CD4-positive, alpha-beta T cell (primary cell): ENCODE measurements around the gene PIAS2. TPM values are rescaled to one million over a fixed set of nuclear protein-coding genes. Genes with fewer than 3 reads are reported as not detected.

Source experiments
- ATAC-seq: fragments of 200-7000 bp; cut with Tn5 transposase; one replicate; pipeline ENCODE4 v1.10.0; 2022; ENCODE audit warnings: mild to moderate bottlenecking; ENCODE audit not compliant: poor library complexity
- CTCF ChIA-PET: fragments of 350-600 bp; sonication (Branson Sonifier 250); formaldehyde crosslinking; loops from one replicate; lab custom pipeline; 2021; ENCODE audit warnings: antibody characterized with exemption, inconsistent platforms; lab: Charles Lee
- POLR2A ChIA-PET: fragments of 350-600 bp; sonication (Branson Sonifier 250); formaldehyde crosslinking; loops from one replicate; lab custom pipeline; 2021; ENCODE audit warnings: antibody characterized with exemption, inconsistent platforms; lab: Charles Lee
- DNase-seq, 14 experiments: peaks; one replicate each; pipeline ENCODE4 v3.0.0-alpha.2; 2013 to 2020; ENCODE audit warnings: mixed read lengths in 2 of 14
- H3K27ac ChIP-seq, 2 donors: one replicate each; pipeline versions ENCODE4 v1.5.1 to v1.7.0; 2013; ENCODE audit warnings: low read length in 2 of 2, low read depth in 1 of 2, mild to moderate bottlenecking in 1 of 2
- H3K27me3 ChIP-seq, 2 experiments: 1 replicate in 1 of 2; 2 replicates in 1 of 2; pipeline versions ENCODE4 v1.6.1 to v1.7.0; 2013; ENCODE audit warnings: low read length in 2 of 2, control low read depth in 1 of 2, mild to moderate bottlenecking in 1 of 2, moderate library complexity in 1 of 2; ENCODE audit not compliant: insufficient read depth in 2 of 2, control insufficient read depth in 1 of 2
- H3K36me3 ChIP-seq: one replicate; pipeline ENCODE4 v1.6.1; 2013; ENCODE audit warnings: low read length, control low read depth; ENCODE audit not compliant: insufficient read depth
- H3K4me1 ChIP-seq: one replicate; pipeline ENCODE4 v1.6.1; 2013; ENCODE audit warnings: low read length, control low read depth; ENCODE audit not compliant: insufficient read depth
- H3K4me3 ChIP-seq: one replicate; pipeline ENCODE4 v1.5.1; 2013; ENCODE audit warnings: mild to moderate bottlenecking, low read length, moderate library complexity
- H3K9me3 ChIP-seq, 2 experiments: 1 replicate in 1 of 2; 2 replicates in 1 of 2; pipeline versions ENCODE4 v1.6.1 to v1.7.0; 2013; ENCODE audit warnings: low read length in 2 of 2, mild to moderate bottlenecking in 2 of 2, control low read depth in 1 of 2, moderate library complexity in 1 of 2; ENCODE audit not compliant: control insufficient read depth in 1 of 2, insufficient read depth in 1 of 2
- H3K27ac Mint-ChIP-seq: one replicate; pipeline ENCODE4 v1.8.0; 2020; ENCODE audit warnings: mixed read lengths
- H3K27me3 Mint-ChIP-seq: one replicate; pipeline ENCODE4 v1.8.0; 2021; ENCODE audit warnings: mixed read lengths
- H3K36me3 Mint-ChIP-seq: one replicate; pipeline ENCODE4 v1.8.0; 2021; ENCODE audit warnings: low read depth, mixed read lengths
- H3K4me1 Mint-ChIP-seq: one replicate; pipeline ENCODE4 v1.8.0; 2021; ENCODE audit warnings: low read depth, mixed read lengths
- H3K4me3 Mint-ChIP-seq: one replicate; pipeline ENCODE4 v1.8.0; 2020; ENCODE audit warnings: mild to moderate bottlenecking, mixed read lengths
- H3K9me3 Mint-ChIP-seq: one replicate; pipeline ENCODE4 v1.8.0; 2020; ENCODE audit warnings: mixed read lengths
- CTCF ChIP-seq: fragments of 200-600 bp; IDR thresholded peaks from one replicate; pipeline ENCODE4 v1.8.0; 2022; ENCODE audit warnings: antibody characterized with exemption, mild to moderate bottlenecking
- intact Hi-C, 2 experiments: fragments of 100-400 bp; cut with DNase I in 1 of 2; cut with micrococcal nuclease in 1 of 2; formaldehyde crosslinking; loops; one replicate each; pipeline versions ENCODE4 v1.15.1 to v1.9.0; 2023 to 2025; cut with DNase I, micrococcal nuclease
- total RNA-seq, 174 experiments: library from RNA in 2 of 174; stranded (reverse) in 2 of 174; gene quantifications; one replicate each; pipeline ENCODE4 v1.2.3 and lab custom pipeline; 2021 to 2026

PIAS2 gene
- total RNA-seq, 2 experiments from 2014 or later: 32.0 to 36.3 TPM

GRCh38 chr18:46892842-46893241 is 24.5 kb downstream of the PIAS2 start:
- peaks cover 94% of the 10 kb centered on the region for H3K36me3 Mint-ChIP-seq
- TF ChIP-seq CTCF: no peak
- H3K4me3 ChIP-seq: no peak overlapping the region
- no peaks in the 10 kb centered on the region for H3K27me3 Mint-ChIP-seq
- peaks cover 7% of the 10 kb centered on the region for H3K9me3 Mint-ChIP-seq
- peaks cover 6 to 16% of the 10 kb centered on the region in 2 experiments for H3K9me3 ChIP-seq
- peaks cover 59% of the 10 kb centered on the region for H3K4me1 Mint-ChIP-seq
- H3K27ac ChIP-seq: no peak overlapping the region
- no peak overlapping the region for H3K27ac Mint-ChIP-seq
- no peak for DNase-seq
- ATAC-seq: no peak
- no peaks in the 10 kb centered on the region for H3K27me3 ChIP-seq
- H3K4me1 ChIP-seq: no peaks in the 10 kb centered on the region
- ChIA-PET POLR2A (no interaction called here), CTCF (no interaction called here)
- intact Hi-C loops: no loop called here
- H3K4me3 Mint-ChIP-seq: peak overlapping the region; percentile 16
- H3K36me3 ChIP-seq: peaks cover 20% of the 10 kb centered on the region

- no peak overlapping the region for H3K4me3 Mint-ChIP-seq
- CTCF ChIA-PET: interaction anchor here (0.6 kb wide), 1 partner anchor 15 kb away, joined by 3 read pairs; no protein-coding TSS in a partner anchor
Observed at GRCh38 chr18:46891742-46892214, 25.5 kb downstream of the PIAS2 start.

GRCh38 chr18:46888965-46889364 is 28.3 kb downstream of the PIAS2 start:
- Mint-ChIP-seq H3K4me1 (peaks cover 42% of the 10 kb centered on the region), H3K36me3 (peaks cover 84% of the 10 kb centered on the region), H3K27ac (no peak overlapping the region), H3K9me3 (peaks cover 7% of the 10 kb centered on the region), H3K4me3 (no peak overlapping the region), H3K27me3 (no peaks in the 10 kb centered on the region)
- H3K9me3 ChIP-seq: peaks cover 9 to 16% of the 10 kb centered on the region in 2 experiments
- POLR2A ChIA-PET: no interaction called here
- peaks cover 20% of the 10 kb centered on the region for H3K36me3 ChIP-seq
- no peaks in the 10 kb centered on the region for H3K4me1 ChIP-seq
- intact Hi-C loops: no loop called here
- no peak for DNase-seq
- no peak overlapping the region for H3K27ac ChIP-seq
- ATAC-seq: no peak
- no peak overlapping the region for H3K4me3 ChIP-seq
- CTCF ChIA-PET: no interaction called here
- no peaks in the 10 kb centered on the region for H3K27me3 ChIP-seq
- no peak for TF ChIP-seq CTCF

More at GRCh38 chr18:46891742-46892214, 25.5 kb downstream of the PIAS2 start:
- Histone ChIP-seq H3K4me3 (no peak overlapping the region), H3K27ac (no peak overlapping the region), H3K9me3 (peaks cover 6 to 16% of the 10 kb centered on the region in 2 experiments), H3K36me3 (peaks cover 20% of the 10 kb centered on the region), H3K4me1 (no peaks in the 10 kb centered on the region), H3K27me3 (no peaks in the 10 kb centered on the region)
- no peak for TF ChIP-seq CTCF
- Mint-ChIP-seq H3K9me3 (peaks cover 7% of the 10 kb centered on the region), H3K4me1 (peaks cover 54% of the 10 kb centered on the region), H3K27ac (no peak overlapping the region), H3K36me3 (peaks cover 93% of the 10 kb centered on the region), H3K27me3 (no peaks in the 10 kb centered on the region)
- intact Hi-C loops: no loop called here
- no peak for ATAC-seq
- POLR2A ChIA-PET: no interaction called here
- no peak for DNase-seq
